ENCODE measurements around the gene SLC30A10.

DNA sequence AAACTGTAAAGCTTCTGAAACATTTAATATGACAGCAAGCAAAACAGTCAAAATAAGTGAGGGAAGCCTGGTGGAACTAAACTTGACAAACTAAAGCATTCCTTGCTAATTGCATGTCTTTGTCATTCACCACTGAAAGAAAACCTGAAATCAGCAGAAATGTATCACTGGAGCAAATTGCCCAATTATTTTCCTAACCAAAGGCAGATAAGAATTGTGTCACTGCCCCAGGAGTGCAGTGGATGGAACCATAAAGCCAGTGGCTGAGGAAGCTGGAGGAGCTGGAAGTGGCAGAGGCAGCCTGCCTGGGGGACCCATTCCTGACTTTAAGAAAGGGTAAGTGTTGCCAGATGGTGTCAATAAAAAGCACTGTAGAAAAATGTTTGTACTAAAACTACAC, 2.7 kb upstream of the SLC30A10 start:
- TF ChIP-seq POLR2A (IDR thresholded peaks at IDR 0.05), result no peak
- TF ChIP-seq, protein P1, sequence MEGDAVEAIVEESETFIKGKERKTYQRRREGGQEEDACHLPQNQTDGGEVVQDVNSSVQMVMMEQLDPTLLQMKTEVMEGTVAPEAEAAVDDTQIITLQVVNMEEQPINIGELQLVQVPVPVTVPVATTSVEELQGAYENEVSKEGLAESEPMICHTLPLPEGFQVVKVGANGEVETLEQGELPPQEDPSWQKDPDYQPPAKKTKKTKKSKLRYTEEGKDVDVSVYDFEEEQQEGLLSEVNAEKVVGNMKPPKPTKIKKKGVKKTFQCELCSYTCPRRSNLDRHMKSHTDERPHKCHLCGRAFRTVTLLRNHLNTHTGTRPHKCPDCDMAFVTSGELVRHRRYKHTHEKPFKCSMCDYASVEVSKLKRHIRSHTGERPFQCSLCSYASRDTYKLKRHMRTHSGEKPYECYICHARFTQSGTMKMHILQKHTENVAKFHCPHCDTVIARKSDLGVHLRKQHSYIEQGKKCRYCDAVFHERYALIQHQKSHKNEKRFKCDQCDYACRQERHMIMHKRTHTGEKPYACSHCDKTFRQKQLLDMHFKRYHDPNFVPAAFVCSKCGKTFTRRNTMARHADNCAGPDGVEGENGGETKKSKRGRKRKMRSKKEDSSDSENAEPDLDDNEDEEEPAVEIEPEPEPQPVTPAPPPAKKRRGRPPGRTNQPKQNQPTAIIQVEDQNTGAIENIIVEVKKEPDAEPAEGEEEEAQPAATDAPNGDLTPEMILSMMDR (IDR thresholded peaks at IDR 0.05), result no peak

All from esophagus squamous epithelium (tissue), 4 donors.